ENCODE data around the gene NAA80. TPM values are rescaled to one million over a fixed set of nuclear protein-coding genes. Genes with fewer than 3 reads are reported as not detected.

Gene NAA80
- total and polyA plus RNA-seq, 10 of the 15 experiments (the other 5 are each of a cell fraction or from before 2014, with no cell fraction given): 0.48 to 12.7 (median 6.7) TPM

GRCh38 chr3:50300681-50301254 lies 1.6 kb upstream of the NAA80 start:
- Histone ChIP-seq H2AFZ (ENCODE audit: control insufficient read depth, low read depth, low read length) (no peak overlapping the region), H3K27ac (ENCODE audit: control insufficient read depth, insufficient read depth) (no peak overlapping the region), H3K79me2 (ENCODE audit: control insufficient read depth, insufficient read depth, low read length) (peaks cover 2% of the 10 kb centered on the region; the same call in 1 of the 2 replicates), H4K20me1 (ENCODE audit: control insufficient read depth, insufficient read depth) (no peaks in the 10 kb centered on the region), H3K9me3 (replicated peaks; ENCODE audit: control insufficient read depth, insufficient read depth, low read length) (no peaks in the 10 kb centered on the region), H3K4me1 (ENCODE audit: control insufficient read depth, insufficient read depth, low read length) (peaks cover 4% of the 10 kb centered on the region), H3K4me3 (peak overlapping the region; percentile 13; the same call in 1 of the 2 replicates), H3K36me3 (ENCODE audit: control insufficient read depth in 2 of 2, insufficient read depth in 2 of 2, low read length in 1 of 2) (no peaks in the 10 kb centered on the region), H3K27me3 (replicated peaks in 1 of 2; ENCODE audit: control insufficient read depth in 2 of 2, insufficient read depth in 2 of 2, low read length in 1 of 2) (no peaks in the 10 kb centered on the region), H3K9ac (ENCODE audit: control insufficient read depth, insufficient read depth, low read length) (no peak overlapping the region), H3K4me2 (ENCODE audit: control insufficient read depth, insufficient read depth) (peak overlapping the region; percentile 90; the same call in 1 of the 2 replicates)
- SMC1A ChIA-PET (ENCODE audit: uncharacterized antibody, unreplicated experiment): no interaction called here
- POLR2A ChIA-PET: no interaction called here
- BruUV-seq (replicated peaks): no TSS peak
- FAIRE-seq: no peak
- in situ Hi-C loops (cut with MboI) (no loop called here), intact Hi-C loops (cut with micrococcal nuclease; ENCODE audit: unreplicated experiment) (no loop called here)
- 85% methylated on average over 6 of the region's 6 CpGs for WGBS (ENCODE audit: insufficient coverage, insufficient replicate concordance, low lambda C conversion rate, missing lambda C conversion rate)
- TF ChIP-seq NFYB (IDR thresholded peaks at IDR 0.05; ENCODE audit: insufficient read depth, low read depth, low read length) (no peak), CBFB (IDR thresholded peaks at IDR 0.05; ENCODE audit: low read depth) (no peak), CHD2 (IDR thresholded peaks at IDR 0.05; ENCODE audit: borderline replicate concordance, low read depth, low read length) (no peak), RFX5 (IDR thresholded peaks at IDR 0.05; ENCODE audit: low read depth, low read length) (no peak), BMI1 (IDR thresholded peaks at IDR 0.05; ENCODE audit: borderline replicate concordance) (no peak), MEF2B (IDR thresholded peaks at IDR 0.05; ENCODE audit: partially characterized antibody, poor library complexity, severe bottlenecking) (no peak), ATF7 (IDR thresholded peaks at IDR 0.05; ENCODE audit: low read depth) (no peak), WRNIP1 (IDR thresholded peaks at IDR 0.05; ENCODE audit: borderline replicate concordance, low read depth, low read length) (no peak), MTA2 (IDR thresholded peaks at IDR 0.05; ENCODE audit: low read depth) (no peak), KLF5 (IDR thresholded peaks at IDR 0.05; ENCODE audit: partially characterized antibody) (no peak), HDAC2 (IDR thresholded peaks at IDR 0.05) (no peak), SUPT20H (IDR thresholded peaks at IDR 0.05; ENCODE audit: borderline replicate concordance, control insufficient read depth, low read depth, low read length) (no peak)
- TF ChIP-seq, protein P1, sequence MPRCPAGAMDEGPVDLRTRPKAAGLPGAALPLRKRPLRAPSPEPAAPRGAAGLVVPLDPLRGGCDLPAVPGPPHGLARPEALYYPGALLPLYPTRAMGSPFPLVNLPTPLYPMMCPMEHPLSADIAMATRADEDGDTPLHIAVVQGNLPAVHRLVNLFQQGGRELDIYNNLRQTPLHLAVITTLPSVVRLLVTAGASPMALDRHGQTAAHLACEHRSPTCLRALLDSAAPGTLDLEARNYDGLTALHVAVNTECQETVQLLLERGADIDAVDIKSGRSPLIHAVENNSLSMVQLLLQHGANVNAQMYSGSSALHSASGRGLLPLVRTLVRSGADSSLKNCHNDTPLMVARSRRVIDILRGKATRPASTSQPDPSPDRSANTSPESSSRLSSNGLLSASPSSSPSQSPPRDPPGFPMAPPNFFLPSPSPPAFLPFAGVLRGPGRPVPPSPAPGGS (IDR thresholded peaks at IDR 0.05; ENCODE audit: borderline replicate concordance, insufficient read depth, low read depth, low read length, poor library complexity, severe bottlenecking): no peak
- TF ChIP-seq, protein P2, sequence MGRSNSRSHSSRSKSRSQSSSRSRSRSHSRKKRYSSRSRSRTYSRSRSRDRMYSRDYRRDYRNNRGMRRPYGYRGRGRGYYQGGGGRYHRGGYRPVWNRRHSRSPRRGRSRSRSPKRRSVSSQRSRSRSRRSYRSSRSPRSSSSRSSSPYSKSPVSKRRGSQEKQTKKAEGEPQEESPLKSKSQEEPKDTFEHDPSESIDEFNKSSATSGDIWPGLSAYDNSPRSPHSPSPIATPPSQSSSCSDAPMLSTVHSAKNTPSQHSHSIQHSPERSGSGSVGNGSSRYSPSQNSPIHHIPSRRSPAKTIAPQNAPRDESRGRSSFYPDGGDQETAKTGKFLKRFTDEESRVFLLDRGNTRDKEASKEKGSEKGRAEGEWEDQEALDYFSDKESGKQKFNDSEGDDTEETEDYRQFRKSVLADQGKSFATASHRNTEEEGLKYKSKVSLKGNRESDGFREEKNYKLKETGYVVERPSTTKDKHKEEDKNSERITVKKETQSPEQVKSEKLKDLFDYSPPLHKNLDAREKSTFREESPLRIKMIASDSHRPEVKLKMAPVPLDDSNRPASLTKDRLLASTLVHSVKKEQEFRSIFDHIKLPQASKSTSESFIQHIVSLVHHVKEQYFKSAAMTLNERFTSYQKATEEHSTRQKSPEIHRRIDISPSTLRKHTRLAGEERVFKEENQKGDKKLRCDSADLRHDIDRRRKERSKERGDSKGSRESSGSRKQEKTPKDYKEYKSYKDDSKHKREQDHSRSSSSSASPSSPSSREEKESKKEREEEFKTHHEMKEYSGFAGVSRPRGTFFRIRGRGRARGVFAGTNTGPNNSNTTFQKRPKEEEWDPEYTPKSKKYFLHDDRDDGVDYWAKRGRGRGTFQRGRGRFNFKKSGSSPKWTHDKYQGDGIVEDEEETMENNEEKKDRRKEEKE (IDR thresholded peaks at IDR 0.05): no peak
- DNase-seq (ENCODE audit: low read depth, low spot score): no peak
- RAD21 ChIA-PET (ENCODE audit: unreplicated experiment): no interaction called here
- ATAC-seq: no peak
- CTCF ChIA-PET: interaction anchor here (0.7 to 3.5 kb wide), 2 partner anchors 18 to 24 kb away, joined by 3 to 13 read pairs; no protein-coding TSS in a partner anchor

Data from GM12878 (cell line).